NCI-H1105 (cell line): ENCODE data around the gene RAB32.

ENCODE experiments used
- DNase-seq: peaks from one replicate; lab custom pipeline; 2025; lab: John Stamatoyannopoulos, UW

The RAB32 gene

DNA sequence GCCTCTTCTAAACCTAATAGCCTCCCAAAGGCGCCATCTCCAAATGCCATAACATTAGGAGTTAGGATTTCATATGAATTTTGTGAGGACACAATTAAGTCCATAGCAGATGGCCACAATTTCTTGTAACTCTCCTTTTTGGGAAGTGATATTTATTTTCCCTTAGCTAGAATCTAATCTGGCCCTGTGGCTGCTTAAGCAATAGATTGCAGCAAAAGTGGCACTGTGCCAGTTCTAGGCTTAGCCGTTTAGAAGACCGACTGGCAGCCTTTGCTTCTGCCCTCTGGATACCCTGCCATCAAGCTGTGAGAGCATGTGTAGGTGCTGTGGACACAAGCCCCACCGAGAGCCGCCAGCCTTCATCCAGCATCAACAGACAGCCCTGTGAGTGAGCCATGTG is 39.2 kb downstream of the RAB32 start:
- DNase-seq: peak; percentile 11

DNA sequence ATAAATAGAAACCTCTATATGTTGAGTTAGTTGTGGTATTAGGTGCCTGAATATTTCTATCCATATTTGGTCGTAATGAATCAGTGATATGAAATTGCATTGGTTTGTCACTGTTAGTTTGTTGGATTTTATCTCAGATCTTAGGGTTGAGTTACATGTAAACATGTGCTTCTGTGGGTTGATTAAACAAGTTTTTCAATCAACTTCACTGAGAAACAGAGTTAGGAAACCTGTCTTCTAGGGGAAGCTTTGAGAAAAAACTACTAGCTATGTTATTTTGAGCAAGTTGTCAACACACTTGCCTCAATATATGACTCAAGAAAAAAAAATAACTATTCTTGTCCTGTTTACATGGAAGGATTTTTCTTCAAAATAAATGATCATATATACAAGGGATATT is 40.3 kb downstream of the RAB32 start:
- DNase-seq: no peak

DNA sequence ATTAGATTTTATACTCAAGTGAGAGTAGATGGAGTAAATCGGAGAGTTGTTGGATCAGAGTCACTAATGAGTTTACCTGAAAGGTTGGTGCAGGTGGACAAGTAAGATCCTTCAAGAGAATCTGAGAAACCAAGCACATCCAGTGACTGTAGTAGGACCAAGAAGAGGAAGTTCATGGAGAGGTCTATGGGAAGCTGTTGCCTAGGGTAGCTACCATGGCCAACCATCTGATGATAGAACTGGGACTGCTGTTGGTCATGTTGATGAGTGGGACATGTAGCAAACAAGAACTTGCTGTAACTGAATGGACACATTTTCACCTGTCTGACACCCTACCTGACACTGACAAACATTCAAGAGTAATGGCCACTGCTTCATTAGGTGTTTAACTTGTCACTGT is 43.8 kb downstream of the RAB32 start:
- DNase-seq: no peak

DNA sequence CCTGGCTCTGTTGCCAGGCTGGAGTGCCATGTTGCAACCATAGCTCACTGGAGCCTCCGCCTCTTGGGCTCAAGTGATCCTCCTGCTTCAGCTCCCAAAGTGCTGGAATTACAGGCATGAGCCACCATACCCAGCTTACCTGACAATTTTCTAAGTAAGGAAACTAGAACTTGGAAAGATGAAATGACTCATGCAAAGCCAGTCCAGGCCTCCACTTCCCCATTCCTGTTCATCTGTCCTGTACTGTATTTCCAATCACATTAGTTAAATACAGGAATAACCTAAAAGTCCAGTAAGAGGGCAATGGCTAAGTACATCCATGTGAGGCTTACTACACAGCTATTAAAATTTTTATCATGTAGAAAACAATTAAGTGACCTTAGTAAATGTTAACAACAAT is 46.9 kb downstream of the RAB32 start:
- DNase-seq: no peak

DNA sequence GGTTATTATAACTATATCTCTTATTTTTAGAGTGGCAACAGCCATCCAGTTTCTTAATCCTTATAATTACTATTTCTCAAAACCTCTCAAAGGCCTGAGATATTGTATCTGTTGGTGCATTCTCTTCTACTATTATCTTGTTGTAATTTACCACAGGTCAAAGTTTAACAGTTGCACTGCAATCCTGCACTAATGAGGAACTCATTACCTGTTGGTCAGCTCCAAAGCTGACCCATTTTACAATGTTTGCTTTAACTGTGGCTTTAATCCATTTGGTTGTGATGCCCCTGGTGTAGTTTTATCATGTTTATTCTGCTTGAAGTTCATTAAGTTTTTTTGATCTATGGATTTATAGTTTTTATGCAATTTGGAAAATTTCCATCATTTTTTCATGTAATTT is 48.8 kb downstream of the RAB32 start:
- no peak for DNase-seq

DNA sequence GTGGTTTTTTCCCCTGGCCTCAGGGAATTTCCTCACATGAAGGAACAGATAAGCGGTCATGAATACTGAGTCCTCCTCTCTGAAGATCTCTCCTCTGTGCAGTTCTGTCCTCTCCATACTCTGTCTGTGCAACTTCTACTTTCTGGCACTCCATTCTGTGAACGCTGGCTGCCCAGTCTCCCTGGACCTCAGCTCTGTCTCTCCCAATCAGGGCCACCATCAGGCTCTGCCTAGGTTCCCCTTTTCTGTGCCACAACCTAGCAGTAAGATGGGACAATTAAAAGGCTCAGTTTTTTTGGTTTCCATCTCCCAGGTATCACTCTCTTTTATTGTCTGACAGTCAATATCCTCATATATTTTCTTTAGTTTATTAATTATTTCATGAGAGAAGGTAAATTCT is 50.4 kb downstream of the RAB32 start:
- DNase-seq: no peak

DNA sequence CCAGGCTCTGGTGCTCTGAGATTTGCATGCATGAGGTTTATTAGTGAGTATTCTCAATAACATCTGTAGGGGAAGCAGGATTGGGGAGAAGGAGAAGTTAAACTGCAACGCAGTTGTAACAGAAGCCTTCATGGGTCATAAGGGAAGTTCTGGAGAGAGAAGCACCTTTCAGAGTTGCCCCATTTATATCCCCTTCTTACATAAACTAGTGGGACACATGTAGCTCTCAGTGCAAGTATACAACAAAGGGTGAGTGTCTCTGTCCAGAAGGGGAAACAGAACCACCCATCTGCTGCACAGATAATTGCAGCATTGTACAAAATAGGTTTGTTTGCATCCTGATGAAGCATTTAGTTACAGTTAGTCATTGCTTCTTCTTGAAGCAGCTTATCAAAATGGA is 50.9 kb downstream of the RAB32 start:
- no peak for DNase-seq

DNA sequence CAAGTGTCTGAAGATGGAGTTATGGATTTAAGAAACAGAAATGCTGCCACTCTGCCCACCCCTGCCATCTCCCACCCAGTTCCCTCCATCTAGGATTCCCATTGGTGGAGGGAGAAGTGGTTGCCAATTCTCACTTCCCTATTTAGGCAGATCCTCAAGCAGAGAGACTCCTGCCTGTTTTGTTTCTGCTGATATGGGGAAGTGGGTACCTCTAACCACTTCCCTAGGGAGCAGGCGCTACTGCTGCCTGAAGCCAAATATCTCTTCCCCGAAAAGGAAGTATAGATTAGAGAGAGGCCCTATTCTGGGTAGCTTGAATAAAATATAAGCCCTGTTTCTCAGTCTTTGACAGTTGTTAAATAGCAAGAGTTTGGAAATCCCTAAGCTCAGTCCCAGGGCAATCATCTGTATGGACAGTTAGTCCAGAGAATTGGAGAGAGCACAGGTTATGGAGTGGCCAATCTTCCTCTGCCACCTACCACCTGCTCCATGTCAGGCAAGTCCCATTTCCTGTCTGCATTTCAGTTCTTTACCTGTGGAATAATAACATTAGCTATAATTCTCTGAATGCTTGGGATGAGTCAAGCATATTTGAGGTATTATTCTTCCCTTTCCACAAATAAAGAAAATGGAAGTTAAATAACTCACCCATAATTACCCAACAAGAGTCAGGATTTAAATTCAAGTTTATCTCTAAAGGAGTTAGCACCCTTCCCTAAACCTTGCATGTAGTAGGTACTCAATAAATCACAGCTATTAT is 52.5 kb downstream of the RAB32 start:
- DNase-seq: no peak

DNA sequence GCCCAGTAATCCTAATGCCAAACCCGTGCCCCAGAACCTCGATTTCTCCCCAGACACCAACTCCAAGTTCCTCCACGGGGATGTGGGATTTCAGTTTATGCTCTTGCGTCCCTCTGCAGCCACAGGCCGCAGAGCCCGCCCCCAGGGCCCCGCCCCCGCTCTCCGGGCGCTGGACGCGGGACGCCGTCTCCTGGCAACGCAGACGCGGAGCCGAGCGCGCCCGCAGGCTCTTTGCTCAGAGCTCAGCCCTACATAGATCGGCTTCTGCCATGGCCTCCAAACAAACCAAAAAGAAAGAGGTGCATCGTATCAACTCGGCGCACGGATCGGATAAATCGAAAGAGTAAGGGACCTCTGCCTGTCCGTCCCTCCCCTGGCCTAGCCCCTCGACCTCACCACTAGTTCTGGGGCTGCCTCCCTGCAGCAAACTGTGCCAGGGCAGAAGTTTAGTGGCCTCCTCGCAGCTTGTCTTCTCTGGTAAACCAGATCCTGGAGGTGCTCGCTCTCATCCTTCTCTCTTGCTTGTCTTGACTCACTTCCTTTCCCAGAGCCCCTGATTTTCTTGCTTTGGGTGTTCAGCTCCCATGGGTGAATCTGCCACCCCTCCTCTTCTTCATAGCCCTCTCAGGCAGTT is 55.3 kb downstream of the RAB32 start, which contains the start of gene ADGB:
Gene ADGB, plus strand, starts transcription at position 201 of the 634 bp plus-strand sequence. Its CDS starts 69 bp downstream, at position 270.
- peak; percentile 32 for DNase-seq

DNA sequence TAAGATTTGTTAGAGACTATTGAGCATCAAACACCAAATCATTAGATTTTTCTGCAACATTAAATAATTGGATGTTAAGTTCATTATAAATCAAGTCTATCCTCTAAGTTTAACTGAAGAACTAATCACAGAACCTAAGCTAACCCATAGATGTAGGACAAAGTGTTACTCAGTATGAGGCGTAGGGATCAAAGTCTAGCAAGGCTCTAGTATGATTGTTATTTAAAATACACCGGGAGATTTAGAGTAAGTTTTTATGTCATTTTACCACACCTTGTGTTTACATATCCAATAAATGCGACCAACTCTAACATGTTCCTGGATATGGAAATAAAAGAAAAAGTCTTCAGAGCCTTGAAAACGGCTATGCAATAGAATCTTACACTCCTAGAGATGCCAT is 57.7 kb downstream of the RAB32 start:
- DNase-seq: no peak

DNA sequence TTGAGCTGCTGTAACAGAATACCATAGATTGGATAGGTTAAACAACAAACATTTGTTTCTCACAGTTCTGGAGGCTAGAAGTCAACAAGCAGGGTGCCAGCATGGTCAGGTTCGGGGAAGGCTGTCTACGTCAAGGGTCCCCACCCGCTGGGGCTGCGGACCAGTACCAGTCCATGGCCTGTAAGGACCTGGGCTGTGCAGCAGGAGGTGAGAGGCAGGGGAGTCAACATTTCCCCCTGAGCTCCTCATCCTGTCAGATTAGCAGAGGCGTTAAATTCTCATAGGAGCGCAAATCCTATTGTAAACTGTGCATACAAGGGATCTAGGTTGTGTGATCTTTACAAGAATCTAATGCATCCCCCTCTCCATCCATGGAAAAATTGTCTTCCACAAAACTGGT is 58.9 kb downstream of the RAB32 start:
- no peak for DNase-seq
